Endothelial cell of umbilical vein (primary cell): ENCODE data around the gene C5orf15. TPM values are rescaled to one million over a fixed set of nuclear protein-coding genes. Genes with fewer than 3 reads are reported as not detected.

Experiments
- BruUV-seq: library from RNA; stranded (reverse); fragments of 400-500 nt; replicated peaks from 2 replicates; lab custom pipeline; 2021; lab: Mats Ljungman, UMichigan
- CTCF ChIA-PET: fragments of 300-600, 350-600 bp; sonication (Branson Sonifier 250); formaldehyde crosslinking; loops from one replicate; lab custom pipeline; 2021; ENCODE audit warnings: antibody characterized with exemption, inconsistent platforms; lab: Charles Lee
- POLR2A ChIA-PET: fragments of 300-600, 350-600 bp; sonication (Branson Sonifier 250); formaldehyde crosslinking; loops from one replicate; lab custom pipeline; 2021; ENCODE audit warnings: antibody characterized with exemption, inconsistent platforms; lab: Charles Lee
- DNase-seq: peaks from one replicate; pipeline ENCODE4 v3.0.0-alpha.2; 2011; ENCODE audit warnings: low read depth, low spot score
- FAIRE-seq: peaks from 2 replicates; lab custom pipeline; 2011; peaks lifted over from hg19 to GRCh38; lab: Jason Lieb, UNC
- H2AFZ ChIP-seq: 2 replicates; pipeline ENCODE4 v1.6.0; 2012; ENCODE audit warnings: low read depth, low read length, control low read depth, inconsistent platforms
- H3K27ac ChIP-seq: 2 replicates; pipeline ENCODE4 v1.5.1; 2011; ENCODE audit warnings: low read depth, mild to moderate bottlenecking, control low read depth, low read length, moderate library complexity; ENCODE audit not compliant: insufficient read depth
- H3K27me3 ChIP-seq, 2 experiments: 2 replicates each; pipeline versions ENCODE4 v1.6.0 to v1.6.1; 2011; ENCODE audit warnings: low read length in 2 of 2, mixed read lengths in 1 of 2; ENCODE audit not compliant: control insufficient read depth in 2 of 2, insufficient read depth in 2 of 2
- H3K36me3 ChIP-seq, 2 experiments: 2 replicates in 1 of 2; 3 replicates in 1 of 2; pipeline ENCODE4 v1.5.1; 2011; ENCODE audit warnings: low read length in 2 of 2, mild to moderate bottlenecking in 1 of 2, moderate library complexity in 1 of 2; ENCODE audit not compliant: control insufficient read depth in 2 of 2, insufficient read depth in 2 of 2; ENCODE audit errors: extremely low read depth in 1 of 2
- H3K4me1 ChIP-seq: 3 replicates; pipeline ENCODE4 v1.5.1; 2011; ENCODE audit warnings: mild to moderate bottlenecking, low read length; ENCODE audit not compliant: control insufficient read depth, insufficient read depth; ENCODE audit errors: extremely low read depth
- H3K4me2 ChIP-seq: 2 replicates; pipeline ENCODE4 v1.6.1; 2011; ENCODE audit warnings: low read length, control low read depth, mixed read lengths; ENCODE audit not compliant: insufficient read depth
- H3K4me3 ChIP-seq, 3 experiments: fragments of 200-600 bp in 1 of 3; sonication (generic), shearing (Covaris generic) in 1 of 3; replicated peaks in 1 of 3; 2 replicates each; pipeline ENCODE4 v1.5.1; 2011 to 2016; ENCODE audit warnings: control low read depth in 3 of 3, low read length in 3 of 3, mild to moderate bottlenecking in 2 of 3, inconsistent platforms in 1 of 3, low read depth in 1 of 3, moderate library complexity in 1 of 3; ENCODE audit not compliant: insufficient read depth in 1 of 3
- H3K79me2 ChIP-seq: 2 replicates; pipeline ENCODE4 v1.6.0; 2012; ENCODE audit warnings: low read length, inconsistent platforms; ENCODE audit not compliant: control insufficient read depth, insufficient read depth
- H3K9ac ChIP-seq: replicated peaks from 2 replicates; pipeline ENCODE3; 2011; ENCODE audit warnings: low read length, control low read depth; ENCODE audit not compliant: insufficient read depth; ENCODE audit errors: extremely low read depth
- H3K9me1 ChIP-seq: replicated peaks from 3 replicates; pipeline ENCODE4 v1.6.0; 2011; ENCODE audit warnings: mild to moderate bottlenecking, low read length; ENCODE audit not compliant: control insufficient read depth, insufficient read depth; ENCODE audit errors: extremely low read depth
- H3K9me3 ChIP-seq: replicated peaks from 2 replicates; pipeline ENCODE4 v1.5.1; 2012; ENCODE audit warnings: low read length, inconsistent platforms; ENCODE audit not compliant: control insufficient read depth, insufficient read depth
- H4K20me1 ChIP-seq: replicated peaks from 2 replicates; pipeline ENCODE3; 2011; ENCODE audit warnings: mild to moderate bottlenecking, low read length; ENCODE audit not compliant: control insufficient read depth, insufficient read depth; ENCODE audit errors: extremely low read depth
- EZH2 ChIP-seq: IDR thresholded peaks from 2 replicates; pipeline ENCODE4 v1.6.1; 2012; ENCODE audit warnings: borderline replicate concordance, low read depth, mild to moderate bottlenecking, moderate library complexity, low read length, inconsistent platforms; ENCODE audit not compliant: severe bottlenecking
- FOS ChIP-seq: IDR thresholded peaks from 2 replicates; pipeline ENCODE4 v1.6.1; 2011; ENCODE audit warnings: mild to moderate bottlenecking, low read length, moderate library complexity, borderline replicate concordance; ENCODE audit not compliant: insufficient read depth
- GATA2 ChIP-seq: IDR thresholded peaks from 2 replicates; pipeline ENCODE4 v1.7.0; 2011; ENCODE audit warnings: low read depth, mild to moderate bottlenecking, moderate library complexity, mixed read lengths, low read length; ENCODE audit not compliant: insufficient read length, insufficient read depth
- JUN ChIP-seq: IDR thresholded peaks from 2 replicates; pipeline ENCODE4 v1.6.1; 2011; ENCODE audit warnings: borderline replicate concordance, low read depth; ENCODE audit not compliant: insufficient read length, insufficient read depth
- MYC ChIP-seq: IDR thresholded peaks from one replicate; pipeline ENCODE4 v1.6.1; 2011; ENCODE audit warnings: mild to moderate bottlenecking, low read depth, low read length
- POLR2A ChIP-seq: IDR thresholded peaks from 2 replicates; pipeline ENCODE4 v1.6.1; 2012; ENCODE audit warnings: low read depth, mild to moderate bottlenecking, control low read depth, low read length
- POLR2AphosphoS5 ChIP-seq: IDR thresholded peaks from 2 replicates; pipeline ENCODE4 v1.6.1; 2012; ENCODE audit warnings: low read depth, mild to moderate bottlenecking, control low read depth, low read length, moderate library complexity; ENCODE audit not compliant: insufficient read depth
- dilution Hi-C: fragments of 300-500 bp; cut with MboI; formaldehyde crosslinking; loops from one replicate; pipeline ENCODE4 v1.15.0; 2019; ENCODE audit warnings: low sequenced_read_pairs; ENCODE audit not compliant: extremely low pct_ligation_motif_present
- intact Hi-C: fragments of 100-400 bp; cut with micrococcal nuclease; formaldehyde crosslinking; loops from one replicate; pipeline ENCODE4 v1.10.0; 2022
- polyA plus RNA-seq, 4 experiments: library from polyadenylated mRNA; depleted of rRNA in 3 of 4; stranded (reverse) in 3 of 4; unstranded in 1 of 4; fragments of >200 nt; gene quantifications; 2 replicates each; pipeline versions ENCODE4 v1.2.1 to v1.2.3, GENCODE V29; 2011 to 2012; ENCODE audit warnings: missing spikeins in 1 of 4
- total RNA-seq: library from RNA; stranded (reverse); gene quantifications from 2 replicates; pipeline ENCODE4 v1.2.3, GENCODE V29; 2021
- TF ChIP-seq, protein P1 (sequence below): IDR thresholded peaks from 2 replicates; pipeline ENCODE4 v1.6.1; 2011; ENCODE audit not compliant: insufficient read depth, insufficient read length
- TF ChIP-seq, protein P2 (sequence below), 2 donors: IDR thresholded peaks; 1 replicate in 1 of 2; 2 replicates in 1 of 2; pipeline ENCODE4 v1.5.1; 2011; ENCODE audit warnings: low read length in 2 of 2, mild to moderate bottlenecking in 2 of 2, moderate library complexity in 2 of 2, control low read depth in 1 of 2, inconsistent platforms in 1 of 2, low read depth in 1 of 2; ENCODE audit not compliant: insufficient read depth in 1 of 2; ENCODE audit errors: extremely low read depth in 1 of 2

The C5orf15 gene
- total and polyA plus RNA-seq, 2 donors (not counting 3 experiments of a cell fraction or from before 2014, with no cell fraction given), result 25.3 to 45.4 TPM

DNA sequence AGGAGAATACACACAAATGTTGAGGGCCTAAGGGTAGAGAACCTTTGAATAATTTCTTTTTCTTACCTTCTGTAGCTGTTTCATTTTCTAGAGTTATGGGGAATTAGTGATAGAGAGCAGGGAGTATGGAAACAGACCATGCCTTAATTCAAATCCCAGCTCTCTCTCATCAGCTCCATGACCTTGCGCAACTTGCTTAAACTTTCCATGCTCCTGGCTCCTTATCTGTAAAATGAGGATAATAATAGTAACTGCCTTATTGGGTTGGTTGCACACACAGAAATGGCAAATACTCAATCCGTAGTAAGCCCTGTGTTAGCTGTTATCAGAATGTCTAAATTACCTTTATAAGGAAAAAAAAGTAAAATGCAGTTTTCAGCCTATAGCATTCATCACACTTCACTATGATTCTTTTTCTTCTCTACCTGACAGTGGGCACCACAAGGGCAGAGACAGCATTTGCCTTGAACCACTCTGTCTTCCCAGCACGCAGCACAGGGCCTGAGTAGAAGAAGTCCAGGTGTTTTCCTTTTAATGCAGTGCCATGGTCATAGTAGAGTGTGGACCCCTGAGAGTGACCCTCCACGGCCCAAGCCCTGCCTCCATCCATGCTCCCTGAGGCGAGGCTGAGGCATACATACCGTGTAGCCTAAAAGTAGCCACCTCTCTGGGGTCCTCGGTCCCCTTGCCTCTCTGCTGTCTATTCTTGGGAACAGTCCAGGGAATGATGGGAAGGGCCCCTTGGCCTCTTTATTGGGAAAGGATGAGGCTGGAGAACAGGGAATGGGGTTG is 17.4 kb downstream of the C5orf15 start:
- ChIA-PET POLR2A (no interaction called here), CTCF (interaction anchor here (1.3 kb wide), 1 partner anchor 46 kb away, joined by 3 read pairs; no protein-coding TSS in a partner anchor)
- Histone ChIP-seq H3K4me3 (no peak overlapping the region), H3K27ac (no peak overlapping the region), H2AFZ (no peak overlapping the region), H3K36me3 (peaks cover 0 to 2% of the 10 kb centered on the region in 2 experiments), H3K4me2 (no peak overlapping the region), H3K79me2 (no peaks in the 10 kb centered on the region), H3K4me1 (peaks cover 8% of the 10 kb centered on the region), H3K27me3 (no peaks in the 10 kb centered on the region), H4K20me1 (no peaks in the 10 kb centered on the region), H3K9me3 (no peaks in the 10 kb centered on the region), H3K9ac (no peak overlapping the region), H3K9me1 (no peaks in the 10 kb centered on the region)
- intact Hi-C loops (no loop called here), dilution Hi-C loops (no loop called here)
- no TSS peak for BruUV-seq
- DNase-seq (no peak), FAIRE-seq (no peak)
- TF ChIP-seq, protein P1, sequence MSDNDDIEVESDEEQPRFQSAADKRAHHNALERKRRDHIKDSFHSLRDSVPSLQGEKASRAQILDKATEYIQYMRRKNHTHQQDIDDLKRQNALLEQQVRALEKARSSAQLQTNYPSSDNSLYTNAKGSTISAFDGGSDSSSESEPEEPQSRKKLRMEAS, result no peak
- TF ChIP-seq MYC, result no peak
- no peak for TF ChIP-seq POLR2AphosphoS5
- TF ChIP-seq EZH2, result no peak
- TF ChIP-seq GATA2, result no peak
- TF ChIP-seq POLR2A, result no peak
- TF ChIP-seq JUN, result no peak
- TF ChIP-seq FOS, result no peak
- TF ChIP-seq, protein P2, sequence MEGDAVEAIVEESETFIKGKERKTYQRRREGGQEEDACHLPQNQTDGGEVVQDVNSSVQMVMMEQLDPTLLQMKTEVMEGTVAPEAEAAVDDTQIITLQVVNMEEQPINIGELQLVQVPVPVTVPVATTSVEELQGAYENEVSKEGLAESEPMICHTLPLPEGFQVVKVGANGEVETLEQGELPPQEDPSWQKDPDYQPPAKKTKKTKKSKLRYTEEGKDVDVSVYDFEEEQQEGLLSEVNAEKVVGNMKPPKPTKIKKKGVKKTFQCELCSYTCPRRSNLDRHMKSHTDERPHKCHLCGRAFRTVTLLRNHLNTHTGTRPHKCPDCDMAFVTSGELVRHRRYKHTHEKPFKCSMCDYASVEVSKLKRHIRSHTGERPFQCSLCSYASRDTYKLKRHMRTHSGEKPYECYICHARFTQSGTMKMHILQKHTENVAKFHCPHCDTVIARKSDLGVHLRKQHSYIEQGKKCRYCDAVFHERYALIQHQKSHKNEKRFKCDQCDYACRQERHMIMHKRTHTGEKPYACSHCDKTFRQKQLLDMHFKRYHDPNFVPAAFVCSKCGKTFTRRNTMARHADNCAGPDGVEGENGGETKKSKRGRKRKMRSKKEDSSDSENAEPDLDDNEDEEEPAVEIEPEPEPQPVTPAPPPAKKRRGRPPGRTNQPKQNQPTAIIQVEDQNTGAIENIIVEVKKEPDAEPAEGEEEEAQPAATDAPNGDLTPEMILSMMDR (IDR thresholded peaks at IDR 0.05; ENCODE audit: extremely low read depth in 1 of 2, insufficient read depth in 1 of 2, low read depth in 1 of 2, low read length in 2 of 2), result no peak
